Activated T-cell treated with anti-CD3 and anti-CD28 coated beads for 1 hour (primary cell): ENCODE results near the gene TRMT10A.

Experiments used
- DNase-seq: peaks from one replicate; pipeline ENCODE4 v3.0.0-alpha.2; 2020; ENCODE audit warnings: low read depth

The TRMT10A gene

GRCh38 chr4:99563310-99564186 is at the start of gene TRMT10A:
Gene TRMT10A (minus strand): TSS chr4:99564039. CDS start chr4:99559338, 4,701 bp downstream.
- DNase-seq, result peak; percentile 88

- no peak for DNase-seq
Measured at GRCh38 chr4:99612704-99613103, 48.9 kb upstream of the TRMT10A start.

GRCh38 chr4:99612281-99612680 is 48.4 kb upstream of the TRMT10A start:
- no peak for DNase-seq

- no peak for DNase-seq
Measured at GRCh38 chr4:99610605-99611175, 46.9 kb upstream of the TRMT10A start.

GRCh38 chr4:99608417-99608816 is 44.6 kb upstream of the TRMT10A start:
- no peak for DNase-seq

- DNase-seq, result no peak
Measured at GRCh38 chr4:99606716-99607115, 42.9 kb upstream of the TRMT10A start.

- DNase-seq, result no peak
Measured at GRCh38 chr4:99594818-99595217, 31.0 kb upstream of the TRMT10A start.

- no peak for DNase-seq
Measured at GRCh38 chr4:99593781-99594641, 30.2 kb upstream of the TRMT10A start.

- DNase-seq, result no peak
Measured at GRCh38 chr4:99591757-99592156, 27.9 kb upstream of the TRMT10A start.

GRCh38 chr4:99587803-99588202 is 24.0 kb upstream of the TRMT10A start:
- no peak for DNase-seq

GRCh38 chr4:99587309-99587708 is 23.5 kb upstream of the TRMT10A start:
- no peak for DNase-seq

GRCh38 chr4:99586797-99587196 is 23.0 kb upstream of the TRMT10A start:
- DNase-seq, result no peak

- DNase-seq, result no peak
Measured at GRCh38 chr4:99586322-99586721, 22.5 kb upstream of the TRMT10A start.

- no peak for DNase-seq
Measured at GRCh38 chr4:99585516-99585915, 21.7 kb upstream of the TRMT10A start.

- no peak for DNase-seq
Measured at GRCh38 chr4:99578714-99579113, 14.9 kb upstream of the TRMT10A start.

GRCh38 chr4:99574530-99575324 is 10.9 kb upstream of the TRMT10A start, which contains the start of gene MTTP:
Gene MTTP (plus strand): TSS chr4:99574824. CDS start chr4:99574910, 86 bp downstream.
- no peak for DNase-seq

- no peak for DNase-seq
Measured at GRCh38 chr4:99573735-99574368, 10.0 kb upstream of the TRMT10A start.

- DNase-seq, result no peak
Measured at GRCh38 chr4:99572527-99573240, 8.8 kb upstream of the TRMT10A start.

- no peak for DNase-seq
Measured at GRCh38 chr4:99571883-99572282, 8.0 kb upstream of the TRMT10A start.

GRCh38 chr4:99564921-99565320 is 1.1 kb upstream of the TRMT10A start:
- no peak for DNase-seq

GRCh38 chr4:99552872-99553271 is 11.0 kb downstream of the TRMT10A start:
- no peak for DNase-seq
